Suprapubic skin (tissue), 4 donors: ENCODE measurements around the gene PARG. TPM values are rescaled to one million over a fixed set of nuclear protein-coding genes. Genes with fewer than 3 reads are reported as not detected.
"Not testable (repeated sequence)": the region's sequence is repeated elsewhere in the genome, so short reads cannot be mapped to it uniquely, and the experiment has no call there.

Experiments
- DNase-seq, 2 donors: peaks; one replicate each; pipeline ENCODE4 v3.0.0-alpha.2; 2019; ENCODE audit warnings: low spot score in 2 of 2
- H3K27ac ChIP-seq: fragments of 200-600 bp; sonication (generic); one replicate; pipeline ENCODE4 v1.5.1; 2019
- H3K27me3 ChIP-seq: fragments of 200-600 bp; sonication (generic); one replicate; pipeline ENCODE4 v1.5.1; 2019
- H3K36me3 ChIP-seq: fragments of 200-600 bp; sonication (generic); one replicate; pipeline ENCODE4 v1.5.1; 2019
- H3K4me1 ChIP-seq: fragments of 200-600 bp; sonication (generic); one replicate; pipeline ENCODE4 v1.5.1; 2019
- H3K4me3 ChIP-seq: fragments of 200-600 bp; sonication (generic); one replicate; pipeline ENCODE4 v1.5.1; 2019; ENCODE audit warnings: mild to moderate bottlenecking
- H3K9me3 ChIP-seq: fragments of 200-600 bp; sonication (generic); one replicate; pipeline ENCODE4 v1.5.1; 2019
- POLR2A ChIP-seq, 2 donors: fragments of 450-650 bp; IDR thresholded peaks; one replicate each; pipeline ENCODE4 v1.6.1; 2017; ENCODE audit warnings: antibody characterized with exemption in 2 of 2, mild to moderate bottlenecking in 2 of 2, moderate library complexity in 2 of 2
- POLR2AphosphoS5 ChIP-seq, 3 donors: sonication (generic); formaldehyde crosslinking; IDR thresholded peaks; one replicate each; pipeline ENCODE4 v1.6.1; 2017; ENCODE audit warnings: antibody characterized with exemption in 3 of 3
- WGBS: methylation state at CpG from one replicate; pipeline ENCODE4 v1.1.5; 2018; 5-methylcytosine and 5-hydroxymethylcytosine counted together
- total RNA-seq, 4 donors: library from RNA; depleted of rRNA; stranded (reverse); fragments of >200 nt; gene quantifications; one replicate each; pipeline ENCODE4 v1.1.0, GENCODE V29; 2016

PARG gene
- 10 to 100 TPM; 17.5 to 38.1 (median 21.0) TPM for total RNA-seq

DNA sequence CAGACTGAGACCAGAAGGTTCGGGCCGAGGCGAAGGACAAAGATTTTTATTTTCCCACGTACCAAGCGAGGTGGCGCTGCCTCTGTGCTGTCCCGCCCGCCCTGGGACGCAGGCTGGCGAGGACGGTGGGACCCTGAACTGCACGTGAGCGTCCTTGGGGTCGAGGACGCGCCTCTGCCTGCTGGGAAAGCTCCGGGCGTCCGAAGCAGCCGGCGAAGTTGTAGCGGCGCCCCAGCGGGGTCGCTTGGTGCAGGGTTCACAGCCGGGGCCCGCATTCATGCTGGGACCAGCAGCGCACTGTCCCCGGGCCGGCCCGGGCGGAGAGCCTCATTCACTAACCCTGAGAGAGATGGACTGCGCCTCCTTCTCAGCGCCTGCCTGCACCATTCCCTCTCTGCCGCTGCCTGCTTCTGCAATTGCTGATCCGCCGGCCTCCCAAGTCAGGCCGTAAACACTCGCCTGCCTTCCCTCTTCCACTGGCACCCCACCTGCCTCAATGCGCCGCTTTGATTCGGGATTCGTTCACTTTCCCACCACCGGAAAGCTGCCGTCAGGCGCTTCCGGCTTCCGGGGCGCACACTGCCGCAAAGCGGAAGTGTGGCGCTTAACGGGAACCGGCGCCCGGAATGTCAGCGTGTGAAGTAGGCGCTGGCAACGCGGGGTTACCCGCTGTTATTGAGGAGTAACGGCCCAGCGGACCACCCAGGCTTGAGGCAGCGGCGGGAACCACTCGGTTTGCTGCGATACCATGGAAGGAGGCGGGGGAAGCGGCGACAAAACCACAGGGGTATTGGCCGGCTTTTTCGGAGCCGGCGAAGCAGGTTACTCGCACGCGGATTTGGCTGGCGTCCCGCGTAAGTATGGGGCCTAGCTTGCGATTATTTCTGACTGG is at the start of gene PARG, which contains the start of gene TIMM23B:
PARG (minus strand) TSS at position 581 of the 892 bp plus-strand sequence; CDS start at position 279, 302 bp downstream.
TIMM23B (plus strand) TSS at position 607 of the 892 bp plus-strand sequence; CDS start at position 749, 142 bp downstream.
- under 1% methylated on average over 65 of the region's 81 CpGs for WGBS
- not testable (repeated sequence) for H3K36me3 ChIP-seq
- peaks cover 26% of the 10 kb centered on the region for H3K4me1 ChIP-seq

DNA sequence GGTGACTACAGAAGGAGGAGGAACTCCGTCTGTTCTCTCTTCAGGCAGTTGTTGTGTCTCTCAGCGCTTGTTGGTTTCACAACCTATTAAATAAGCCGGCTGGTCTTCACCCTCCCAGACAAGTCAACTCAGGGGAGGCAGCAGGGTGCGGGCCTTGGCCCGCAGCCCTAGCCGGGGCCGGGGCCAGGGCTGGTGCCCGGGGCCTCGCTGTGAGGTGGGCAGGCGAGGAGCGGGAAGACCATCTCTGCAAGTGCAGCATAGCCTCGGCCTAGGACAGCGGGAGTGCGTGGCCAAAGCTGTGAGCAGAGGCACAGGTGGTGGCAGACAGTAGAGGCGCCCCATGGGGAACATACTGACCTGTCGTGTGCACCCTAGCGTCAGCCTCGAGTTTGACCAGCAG is 46.5 kb upstream of the PARG start, which contains the start of gene AGAP6:
AGAP6 (plus strand) TSS at position 31 of the 400 bp plus-strand sequence; CDS start at position 341, 310 bp downstream.
- not testable (repeated sequence) for H3K27me3 ChIP-seq, H3K27ac ChIP-seq, H3K36me3 ChIP-seq, H3K4me3 ChIP-seq, H3K4me1 ChIP-seq, H3K9me3 ChIP-seq, DNase-seq
- WGBS, result 96% methylated on average over 5 of the region's 18 CpGs

More for the DNA sequence above, at the start of gene PARG, which contains the start of gene TIMM23B:
- peak in 1 of 3 donors; percentile 13 for TF ChIP-seq POLR2AphosphoS5 (IDR thresholded peaks at IDR 0.05)
- peak in 1 of 2 donors; percentile 49 for TF ChIP-seq POLR2A (IDR thresholded peaks at IDR 0.05)
- Histone ChIP-seq H3K4me3 (peak within 1 kb of the TSS; percentile 96), H3K27ac (peak within 1 kb of the TSS; percentile 86)
- not testable (repeated sequence) for H3K9me3 ChIP-seq, H3K27me3 ChIP-seq
- peak; percentile 84 to 88 for DNase-seq

DNA sequence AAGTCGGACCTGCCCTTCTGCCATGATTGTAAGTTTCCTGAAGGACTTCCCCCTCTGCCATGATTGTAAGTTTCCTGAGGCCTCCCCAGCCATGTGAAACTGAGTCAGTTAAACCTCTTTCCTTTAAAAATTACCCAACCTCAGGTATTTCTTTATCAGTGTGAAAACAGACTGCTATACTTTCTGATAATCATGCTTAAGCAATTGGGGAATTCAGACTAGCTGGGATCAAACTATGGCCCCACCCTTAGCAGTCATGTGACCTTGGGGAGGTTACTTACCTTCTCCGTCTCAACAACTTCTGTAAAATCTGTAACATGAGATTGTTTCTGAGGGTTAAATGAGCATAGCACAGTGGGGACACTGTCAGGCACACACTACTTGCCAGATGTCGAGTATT is 45.4 kb upstream of the PARG start:
- not testable (repeated sequence) for DNase-seq

DNA sequence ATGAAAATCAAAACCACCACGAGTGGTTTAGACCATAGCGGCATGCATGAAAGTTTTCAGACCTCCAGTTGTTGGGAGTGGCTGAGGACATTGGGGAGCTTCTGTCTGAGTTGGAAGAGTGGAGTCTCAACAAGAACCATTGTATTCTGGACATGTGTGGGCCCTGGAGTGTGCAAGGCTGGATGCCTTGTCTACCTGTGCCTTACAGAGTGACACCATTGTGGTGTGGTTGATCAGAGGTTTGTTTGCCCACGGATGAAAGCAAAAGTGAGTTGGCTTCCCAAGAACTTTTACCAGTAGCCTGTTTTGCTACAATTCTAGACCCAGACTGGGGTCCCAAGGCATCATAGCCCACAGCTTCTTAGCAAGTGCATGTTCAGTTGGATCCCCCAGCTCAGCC is 35.9 kb upstream of the PARG start:
- H3K36me3 ChIP-seq, H3K4me1 ChIP-seq, H3K27me3 ChIP-seq, H3K9me3 ChIP-seq, H3K4me3 ChIP-seq, H3K27ac ChIP-seq, DNase-seq: not testable (repeated sequence)
- 97% methylated on average over 3 of the region's 3 CpGs for WGBS

More for the DNA sequence above, 45.4 kb upstream of the PARG start:
- 88% methylated on average over 3 of the region's 3 CpGs for WGBS
- H3K36me3 ChIP-seq, H3K9me3 ChIP-seq, H3K4me3 ChIP-seq, H3K4me1 ChIP-seq, H3K27ac ChIP-seq, H3K27me3 ChIP-seq: not testable (repeated sequence)

DNA sequence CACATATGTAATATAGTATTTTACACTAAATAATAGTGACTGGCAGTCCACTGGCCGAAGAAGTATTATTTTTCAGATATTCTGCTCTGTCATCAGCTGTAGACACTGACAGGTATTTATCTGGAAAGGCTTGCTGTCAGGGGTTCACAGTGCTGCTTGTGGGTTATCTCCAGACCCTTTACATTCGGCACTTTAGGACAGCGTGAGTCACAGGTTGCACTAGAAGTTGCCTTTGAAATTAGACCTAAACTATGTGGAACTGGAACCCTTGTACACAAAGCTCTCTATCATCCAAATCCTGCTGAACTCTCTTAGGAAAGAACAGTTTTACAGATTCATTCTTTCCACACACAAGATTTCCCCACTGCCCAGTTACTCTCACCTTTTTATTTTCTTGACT is 30.3 kb upstream of the PARG start:
- H3K4me3 ChIP-seq, H3K9me3 ChIP-seq, DNase-seq, H3K36me3 ChIP-seq, H3K27me3 ChIP-seq, H3K27ac ChIP-seq, H3K4me1 ChIP-seq: not testable (repeated sequence)
- WGBS, result 96% methylated on average over 2 of the region's 3 CpGs

DNA sequence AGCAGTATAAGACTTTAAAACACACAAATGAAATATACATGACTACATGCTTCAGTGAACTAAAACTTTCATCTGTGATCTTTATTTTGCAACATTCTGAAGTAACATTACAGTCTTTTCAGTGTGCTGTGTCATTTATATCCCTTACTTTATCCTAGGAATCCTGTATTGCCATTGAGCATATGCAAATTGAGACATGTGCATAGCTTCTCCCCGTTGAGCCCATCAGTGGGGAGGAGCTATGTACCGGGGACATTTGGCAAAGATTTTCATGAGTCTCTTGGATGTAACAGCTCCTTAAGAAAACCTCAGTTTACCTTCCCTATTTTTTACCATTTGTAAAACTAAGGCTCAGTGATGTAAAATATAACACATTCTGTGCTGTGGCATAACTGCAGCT is 29.6 kb upstream of the PARG start:
- H3K4me1 ChIP-seq, H3K9me3 ChIP-seq, H3K27ac ChIP-seq, H3K36me3 ChIP-seq, H3K4me3 ChIP-seq, H3K27me3 ChIP-seq, DNase-seq: not testable (repeated sequence)
- WGBS, result 69% methylated on average over 2 of the region's 2 CpGs

DNA sequence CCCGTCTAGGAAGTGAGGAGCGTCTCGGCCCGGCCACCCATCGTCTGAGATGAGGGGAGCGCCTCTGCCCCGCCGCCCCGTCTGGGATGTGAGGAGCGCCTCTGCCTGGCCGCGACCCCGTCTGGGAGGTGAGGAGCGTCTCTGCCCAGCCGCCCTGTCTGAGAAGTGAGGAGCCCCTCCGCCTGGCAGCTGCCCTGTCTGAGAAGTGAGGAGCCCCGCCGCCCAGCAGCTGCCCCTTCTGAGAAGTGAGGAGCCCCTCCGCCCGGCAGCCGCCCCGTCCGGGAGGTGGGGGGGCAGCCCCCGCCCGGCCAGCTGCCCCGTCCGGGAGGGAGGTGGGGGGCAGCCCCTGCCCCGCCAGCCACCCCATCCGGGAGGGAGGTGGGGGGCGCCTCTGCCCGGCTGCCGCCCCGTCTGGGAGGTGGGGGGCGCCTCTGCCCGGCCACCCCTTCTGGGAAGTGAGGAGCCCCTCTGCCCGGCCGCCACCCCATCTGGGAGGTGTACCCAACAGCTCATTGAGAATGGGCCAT is 28.6 kb upstream of the PARG start:
- not testable (repeated sequence) for H3K4me3 ChIP-seq, H3K27ac ChIP-seq, H3K27me3 ChIP-seq, H3K4me1 ChIP-seq, DNase-seq, H3K36me3 ChIP-seq, H3K9me3 ChIP-seq
- 93% methylated on average over 14 of the region's 37 CpGs for WGBS

DNA sequence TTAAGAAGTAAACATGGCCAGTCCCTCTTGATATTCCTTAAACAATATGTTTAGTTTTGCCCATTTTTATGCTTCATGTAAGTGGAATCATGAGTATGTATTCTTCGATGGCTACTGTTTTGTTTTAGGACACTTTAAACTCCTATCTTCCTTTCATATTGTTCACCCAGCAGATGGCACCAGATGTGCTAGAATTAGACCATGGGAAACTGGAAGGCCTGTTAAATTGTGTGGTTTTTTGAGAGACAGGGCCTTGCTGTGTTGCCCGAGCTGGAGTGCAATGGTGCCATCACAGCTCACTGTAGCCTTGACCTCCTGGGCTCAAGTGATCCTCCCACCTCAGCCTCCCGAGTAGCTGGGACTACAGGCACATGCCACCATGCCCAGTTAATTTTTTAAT is 11.3 kb upstream of the PARG start:
- not testable (repeated sequence) for H3K4me3 ChIP-seq, H3K4me1 ChIP-seq, H3K27me3 ChIP-seq, DNase-seq, H3K27ac ChIP-seq, H3K9me3 ChIP-seq
- 94% methylated on average over 2 of the region's 3 CpGs for WGBS
- H3K36me3 ChIP-seq, result peaks cover 25% of the 10 kb centered on the region

DNA sequence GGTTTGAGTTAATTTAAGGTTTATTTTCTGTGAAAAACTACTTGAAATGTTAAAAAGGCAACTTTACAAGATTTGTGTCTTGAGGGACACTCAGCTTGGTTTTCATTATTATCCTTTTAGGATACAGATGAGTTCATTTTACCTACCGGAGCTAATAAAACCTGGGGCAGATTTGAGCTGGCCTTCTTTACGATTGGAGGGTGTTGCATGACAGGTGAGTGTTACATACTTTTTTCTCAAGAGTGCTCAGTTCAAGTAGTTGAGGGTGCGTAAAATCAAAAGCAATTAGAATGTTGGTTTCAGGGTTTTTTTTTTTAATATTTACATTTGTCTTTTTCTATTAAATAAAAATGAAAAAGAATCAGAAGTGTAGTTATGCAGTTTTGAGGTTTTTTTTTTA is 10.2 kb upstream of the PARG start:
- not testable (repeated sequence) for H3K27ac ChIP-seq, H3K9me3 ChIP-seq, H3K4me1 ChIP-seq, DNase-seq, H3K4me3 ChIP-seq, H3K27me3 ChIP-seq
- peaks cover 29% of the 10 kb centered on the region for H3K36me3 ChIP-seq
- WGBS, result 89% methylated on average over 3 of the region's 3 CpGs

DNA sequence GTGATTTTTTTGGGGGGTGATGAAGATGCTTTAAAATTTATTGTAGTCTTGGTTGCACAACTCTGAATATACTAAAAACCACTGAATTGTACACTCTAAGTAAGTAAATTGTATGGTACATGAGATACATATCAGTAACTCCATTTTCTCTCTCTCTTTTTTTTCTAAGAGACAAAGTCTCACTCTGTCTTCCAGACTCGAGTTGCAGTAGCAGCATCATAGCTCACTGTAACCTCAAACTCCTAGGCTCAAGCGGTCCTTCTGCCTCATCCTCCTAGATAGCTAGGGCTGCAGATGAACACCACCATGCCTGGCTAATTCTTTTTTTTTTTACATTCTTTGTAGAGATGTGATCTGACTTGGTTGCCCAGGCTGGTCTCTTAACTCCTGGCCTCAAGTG is 6.9 kb upstream of the PARG start:
- H3K4me3 ChIP-seq, DNase-seq, H3K27me3 ChIP-seq, H3K4me1 ChIP-seq, H3K27ac ChIP-seq, H3K9me3 ChIP-seq: not testable (repeated sequence)
- WGBS, result 96% methylated on average over 2 of the region's 2 CpGs
- peaks cover 22% of the 10 kb centered on the region for H3K36me3 ChIP-seq

DNA sequence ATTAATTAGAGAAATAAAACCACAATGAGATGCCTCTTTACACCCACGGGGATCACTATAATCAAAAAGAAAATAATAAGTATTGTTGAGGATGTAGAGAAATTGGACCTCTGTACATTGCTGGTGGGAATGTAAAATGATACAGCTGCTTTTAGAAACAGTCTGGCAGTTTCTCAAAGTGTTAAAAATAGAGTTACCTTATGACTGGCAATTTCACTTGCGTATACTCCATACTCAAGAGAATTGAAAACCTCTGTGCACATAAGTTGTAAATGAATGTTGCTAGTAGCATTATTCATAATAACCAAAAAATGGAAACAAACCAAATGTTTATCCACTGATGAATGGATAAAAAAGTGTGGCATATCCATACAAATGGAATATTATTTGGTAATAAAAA is 6.3 kb upstream of the PARG start:
- H3K27ac ChIP-seq, DNase-seq, H3K9me3 ChIP-seq, H3K4me1 ChIP-seq, H3K27me3 ChIP-seq, H3K4me3 ChIP-seq: not testable (repeated sequence)
- peaks cover 22% of the 10 kb centered on the region for H3K36me3 ChIP-seq
- WGBS, result 97% methylated on average over 1 of the region's 2 CpGs

DNA sequence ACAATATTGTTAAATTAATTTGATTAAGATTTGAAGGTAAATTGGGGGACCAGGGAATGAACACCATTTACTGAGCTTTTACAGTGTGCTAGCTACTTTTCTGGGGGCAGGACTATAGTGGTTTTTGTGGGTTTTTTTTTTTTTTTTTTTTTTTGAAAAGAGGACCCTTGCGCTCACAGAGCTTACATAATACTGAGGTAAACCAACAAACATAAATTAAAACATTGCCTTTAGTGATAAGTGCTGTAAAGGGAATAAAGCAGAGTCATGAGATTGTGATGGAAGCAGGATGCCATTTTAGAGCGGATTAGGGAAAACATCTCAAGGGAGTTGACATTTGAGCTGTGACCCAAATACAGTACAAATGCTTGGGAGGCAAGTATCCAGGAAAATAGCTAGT is 1.8 kb upstream of the PARG start:
- not testable (repeated sequence) for H3K27ac ChIP-seq, H3K27me3 ChIP-seq, DNase-seq, H3K4me3 ChIP-seq, H3K9me3 ChIP-seq
- whole genome bisulfite sequencing, result 85% methylated on average over 2 of the region's 2 CpGs
- Histone ChIP-seq H3K4me1 (peaks cover 26% of the 10 kb centered on the region), H3K36me3 (peaks cover 16% of the 10 kb centered on the region)

DNA sequence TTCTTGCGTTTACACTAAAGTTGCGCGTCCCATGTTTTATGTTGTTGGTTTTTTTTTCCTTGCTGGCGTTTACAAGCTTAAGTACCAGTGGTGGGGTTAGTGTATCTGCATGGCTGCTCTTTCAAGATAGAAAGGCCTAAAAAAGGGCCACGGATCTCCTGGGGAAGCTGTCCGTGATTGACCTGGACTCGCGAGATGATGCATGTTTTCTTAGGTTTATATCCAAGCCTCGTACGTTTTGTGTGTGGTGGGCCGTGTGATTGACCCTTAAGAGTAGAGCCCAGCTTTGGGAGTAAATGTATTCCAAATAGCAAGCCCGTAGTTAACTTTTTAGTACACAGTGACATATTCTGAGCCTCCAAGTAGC is 495 bp upstream of the PARG start:
- 0% methylated on average over 12 of the region's 12 CpGs for WGBS

More for the DNA sequence above, 495 bp upstream of the PARG start:
- peak overlapping the region; percentile 96 for H3K4me3 ChIP-seq
- peaks cover 26% of the 10 kb centered on the region for H3K4me1 ChIP-seq
- DNase-seq, H3K36me3 ChIP-seq, H3K27me3 ChIP-seq, H3K9me3 ChIP-seq: not testable (repeated sequence)
- peak overlapping the region; percentile 86 for H3K27ac ChIP-seq
